GM18526 (cell line): ENCODE data around the gene ASIC2.

Source experiments
- POLR2A ChIP-seq: IDR thresholded peaks from 3 replicates; pipeline ENCODE4 v1.6.1; 2011; ENCODE audit not compliant: insufficient read length; ENCODE audit errors: extremely low read depth

Gene ASIC2

DNA sequence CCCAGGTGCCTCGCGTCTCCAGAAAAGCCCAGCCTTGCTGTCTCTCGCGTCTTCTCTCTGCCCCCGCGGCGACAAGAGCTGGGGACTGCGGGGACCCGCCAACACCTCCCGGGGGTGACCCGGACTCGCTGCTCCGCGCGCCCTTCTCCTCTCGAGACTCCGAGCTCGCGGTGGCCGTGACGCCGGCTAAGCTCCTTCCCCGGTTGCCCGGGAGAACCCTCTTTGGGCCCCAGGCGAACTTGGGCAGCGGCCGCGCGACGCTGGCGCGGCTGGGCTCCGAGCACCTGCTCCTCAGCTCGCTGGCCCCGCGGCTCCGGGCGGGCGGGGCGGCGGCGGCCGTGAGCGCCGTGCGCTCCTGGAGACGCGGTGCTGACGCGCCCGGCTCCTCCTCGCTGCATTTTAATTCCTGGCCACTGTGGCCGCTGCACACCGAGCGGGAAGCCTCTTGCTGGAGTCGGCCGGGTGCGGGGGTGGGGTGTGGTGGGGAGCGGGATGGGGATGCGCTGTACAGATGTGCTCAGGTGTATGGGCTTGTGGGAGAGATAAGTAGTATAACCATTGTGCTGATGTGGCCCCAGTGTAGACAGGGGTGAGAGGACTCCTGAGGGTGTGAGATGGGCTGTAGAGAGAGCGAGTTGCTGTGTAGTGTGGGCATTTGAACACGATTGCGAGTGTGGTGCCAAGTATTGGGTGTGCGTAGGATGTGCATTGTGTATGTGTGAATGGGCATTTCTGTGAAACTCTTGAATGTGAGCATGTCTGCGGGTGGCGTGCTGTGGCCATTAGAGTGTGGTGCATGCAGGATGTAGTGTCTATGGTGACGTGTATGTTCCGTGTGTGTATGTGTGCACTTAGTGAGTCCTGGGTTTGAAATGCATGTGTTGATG is at the start of gene ASIC2:
TSS of gene ASIC2 (minus strand) at position 315 of the 887 bp plus-strand sequence.
- TF ChIP-seq POLR2A, result no peak

DNA sequence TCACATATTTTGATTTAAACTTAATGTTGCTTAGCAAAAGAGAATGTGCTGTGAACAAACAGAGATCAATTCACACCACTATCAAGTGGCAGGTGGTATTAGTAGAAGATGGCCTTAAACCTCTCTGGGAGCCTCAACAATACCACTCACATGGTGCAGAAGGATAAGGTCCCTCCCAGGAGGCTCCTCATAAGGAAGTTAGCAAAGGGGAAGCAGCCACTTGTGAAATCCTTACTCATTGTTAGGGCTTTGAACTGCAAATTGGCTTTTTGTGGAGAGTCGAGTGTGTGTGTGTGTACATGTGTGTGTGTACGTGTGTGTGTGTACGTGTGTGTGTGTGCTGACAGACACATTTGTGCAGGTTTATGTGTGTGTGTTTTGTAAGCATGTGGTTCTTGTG is 48.9 kb upstream of the ASIC2 start:
- no peak for TF ChIP-seq POLR2A

DNA sequence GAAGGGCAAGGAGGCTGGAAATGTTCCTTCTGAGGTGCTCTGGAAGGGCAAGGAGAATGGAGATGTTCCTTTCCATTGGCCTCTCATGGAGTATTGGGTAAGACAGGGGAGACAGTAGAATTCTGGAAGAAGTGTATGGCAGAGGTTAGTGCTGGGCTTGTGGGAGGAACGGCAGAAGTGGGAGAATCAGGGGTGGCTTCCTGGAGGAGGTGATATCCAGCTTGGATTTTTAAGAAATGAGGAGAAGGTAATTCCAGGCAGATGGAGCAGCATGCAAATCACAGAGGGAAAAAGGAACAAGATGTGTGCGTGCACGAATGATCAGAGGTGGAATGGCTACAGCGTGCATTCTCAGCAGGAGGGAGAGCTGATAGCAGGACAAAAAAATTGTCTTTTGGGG is 45.1 kb upstream of the ASIC2 start:
- TF ChIP-seq POLR2A, result no peak

DNA sequence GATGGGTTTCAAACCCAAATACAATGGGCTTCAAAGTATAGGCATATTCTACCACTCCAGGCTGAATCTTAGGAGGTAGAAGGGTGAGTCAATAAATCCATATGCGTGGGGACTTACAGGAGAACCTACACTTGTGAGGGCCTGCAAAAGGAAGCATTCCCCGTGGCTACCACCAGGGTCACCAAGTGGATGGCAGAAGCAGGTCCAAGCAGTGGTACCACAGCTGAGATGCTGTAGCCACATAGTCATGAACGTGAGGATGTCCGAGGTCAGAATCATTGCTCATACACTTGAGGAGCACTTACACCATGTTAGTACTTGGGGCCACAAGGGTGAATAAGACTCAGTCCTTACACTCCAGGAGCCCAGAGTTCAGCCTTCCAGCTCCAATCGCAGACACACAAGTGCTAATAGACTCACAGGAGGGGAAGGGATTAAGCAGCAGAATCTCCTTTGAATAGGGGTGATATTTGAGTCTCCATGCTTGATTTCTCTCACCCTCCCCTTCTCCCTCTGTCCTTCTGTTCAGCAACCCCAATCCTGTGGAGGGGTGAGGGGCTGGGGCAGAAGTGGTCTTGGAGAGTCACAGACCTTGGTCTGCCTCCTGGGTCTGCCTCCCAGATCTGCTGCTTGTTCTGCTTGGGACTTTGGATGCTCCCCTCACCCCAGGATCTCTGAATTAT is 42.5 kb upstream of the ASIC2 start:
- no peak for TF ChIP-seq POLR2A

DNA sequence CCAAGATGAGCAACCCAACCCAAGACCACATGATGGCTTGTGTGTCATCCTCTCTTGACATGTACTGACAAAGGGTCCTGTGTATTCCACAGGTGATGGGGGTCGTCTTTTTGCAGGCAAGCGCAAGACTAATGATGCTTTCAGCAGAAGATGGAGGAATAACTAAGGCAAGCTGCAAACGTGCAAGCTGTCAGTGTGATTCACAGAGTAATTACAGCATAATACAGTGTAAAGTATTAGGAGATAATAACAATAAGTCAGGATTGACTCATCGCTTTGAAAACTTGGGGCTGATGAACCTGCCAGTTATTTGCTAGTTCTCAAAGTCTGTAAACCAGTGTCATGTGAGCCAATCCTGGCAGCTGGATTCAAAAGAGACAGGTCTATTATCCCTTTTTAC is 41.6 kb upstream of the ASIC2 start:
- no peak for TF ChIP-seq POLR2A

DNA sequence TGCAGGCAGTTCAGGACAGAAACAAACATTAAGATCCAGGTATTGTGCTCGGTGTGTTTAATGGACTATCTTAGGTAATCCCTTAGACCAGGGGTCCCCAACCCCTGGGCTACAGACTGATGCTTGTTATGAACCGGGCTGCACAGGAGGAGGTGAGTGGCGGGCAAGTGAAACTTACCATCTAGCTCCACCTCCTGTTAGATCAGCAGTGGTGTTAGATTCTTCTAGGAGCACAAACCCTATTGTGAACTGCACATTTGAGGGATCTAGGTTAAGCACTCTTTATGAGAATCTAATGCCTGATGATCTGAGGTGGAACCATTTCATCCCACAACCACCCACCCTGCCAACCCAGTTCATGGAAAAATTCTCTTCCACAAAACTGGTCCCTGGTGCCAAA is 37.8 kb upstream of the ASIC2 start:
- TF ChIP-seq POLR2A, result no peak

DNA sequence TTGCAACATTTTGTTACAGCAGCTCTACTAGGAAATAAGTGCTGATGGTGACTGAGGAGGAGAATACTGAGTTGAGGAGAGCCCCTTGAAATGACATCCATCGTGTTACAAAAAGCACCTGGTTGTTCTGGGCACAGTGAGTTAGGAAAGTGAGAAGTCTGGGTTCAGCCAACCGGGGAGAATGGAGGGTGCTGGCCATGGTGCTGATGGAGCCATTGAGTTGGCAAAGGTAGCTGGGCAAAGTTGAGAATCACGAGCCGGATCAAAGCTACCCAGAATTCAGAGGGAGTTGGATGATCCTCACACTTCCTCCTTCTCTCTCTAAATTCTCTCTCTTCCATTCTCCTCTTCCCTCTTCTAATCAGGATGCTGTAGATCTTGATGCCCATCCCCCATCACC is 35.0 kb upstream of the ASIC2 start:
- TF ChIP-seq POLR2A, result no peak

DNA sequence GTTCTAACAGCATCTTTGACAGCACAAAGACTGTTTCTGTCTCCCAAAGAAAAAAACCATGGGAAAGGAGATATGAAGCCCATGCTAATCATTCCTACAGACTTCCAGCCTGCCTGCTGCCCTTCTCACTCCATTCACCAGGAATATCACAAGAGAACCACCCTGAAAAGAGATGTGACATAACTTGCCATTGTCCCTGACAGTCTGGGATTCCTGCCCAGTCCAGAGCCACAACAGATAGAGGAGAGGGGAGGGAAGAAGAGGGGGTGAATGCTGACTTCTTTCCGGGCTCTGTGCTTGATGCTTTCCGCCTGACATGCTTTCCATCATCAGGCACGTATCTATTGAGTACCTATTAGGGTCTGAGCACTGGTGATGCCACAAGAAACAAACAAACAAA is 31.6 kb upstream of the ASIC2 start:
- TF ChIP-seq POLR2A, result no peak

DNA sequence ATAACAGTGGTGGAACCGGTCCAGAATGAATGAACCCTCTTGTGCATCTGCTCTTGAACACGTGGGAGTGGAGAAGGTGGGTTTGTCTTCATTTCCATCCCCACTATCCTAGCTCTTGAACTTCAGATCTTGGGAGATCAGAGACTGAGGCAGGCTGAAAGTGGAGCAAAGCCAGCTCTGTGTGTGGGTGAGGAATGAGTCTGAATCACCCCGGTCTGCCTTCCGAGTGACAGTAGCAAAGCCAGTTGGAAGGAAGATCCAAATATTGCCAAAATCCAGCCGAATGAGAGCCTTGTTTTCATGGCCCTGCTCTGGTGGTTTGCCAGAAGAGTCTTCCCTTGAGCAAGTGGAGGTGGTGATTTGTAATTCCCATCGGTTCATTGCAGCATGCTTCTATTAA is 29.0 kb upstream of the ASIC2 start:
- no peak for TF ChIP-seq POLR2A

DNA sequence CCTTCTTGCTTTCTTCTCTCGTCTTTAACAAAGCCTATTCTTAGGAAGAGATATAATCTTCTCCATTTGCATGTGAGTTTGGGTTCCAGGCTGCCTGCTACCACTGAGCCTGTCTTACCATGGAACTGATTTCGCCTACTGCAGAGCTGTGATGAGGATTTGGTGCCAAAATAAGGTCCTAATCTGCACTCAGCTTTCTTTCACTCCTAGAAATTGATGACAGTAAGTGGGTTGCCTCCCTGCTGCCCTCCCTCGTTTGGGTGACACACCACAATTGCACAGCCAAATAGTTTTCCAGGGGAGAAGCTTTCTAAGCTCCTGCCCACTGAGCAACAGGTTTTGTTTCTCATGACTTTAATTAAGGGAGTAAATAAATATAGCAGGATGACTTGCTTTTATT is 25.1 kb upstream of the ASIC2 start:
- TF ChIP-seq POLR2A, result no peak

DNA sequence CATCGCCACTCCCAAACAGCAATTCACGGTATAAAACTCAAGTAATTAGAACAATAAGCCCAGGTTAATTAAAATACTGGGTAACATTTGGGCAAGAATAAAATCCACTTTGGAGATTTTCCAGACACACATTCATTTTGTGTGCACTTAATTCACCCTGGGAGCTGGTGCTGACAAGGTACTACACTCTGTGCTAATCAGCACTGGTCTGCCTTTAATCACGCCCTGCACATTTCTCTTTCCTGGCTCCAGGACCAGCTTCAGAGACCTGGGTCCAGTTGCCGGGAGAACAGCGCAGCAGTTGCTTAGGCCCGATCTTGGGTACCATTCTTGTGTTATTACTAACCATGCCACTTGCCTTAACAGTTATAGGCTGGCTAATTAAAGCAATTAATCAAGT is 23.7 kb upstream of the ASIC2 start:
- no peak for TF ChIP-seq POLR2A

DNA sequence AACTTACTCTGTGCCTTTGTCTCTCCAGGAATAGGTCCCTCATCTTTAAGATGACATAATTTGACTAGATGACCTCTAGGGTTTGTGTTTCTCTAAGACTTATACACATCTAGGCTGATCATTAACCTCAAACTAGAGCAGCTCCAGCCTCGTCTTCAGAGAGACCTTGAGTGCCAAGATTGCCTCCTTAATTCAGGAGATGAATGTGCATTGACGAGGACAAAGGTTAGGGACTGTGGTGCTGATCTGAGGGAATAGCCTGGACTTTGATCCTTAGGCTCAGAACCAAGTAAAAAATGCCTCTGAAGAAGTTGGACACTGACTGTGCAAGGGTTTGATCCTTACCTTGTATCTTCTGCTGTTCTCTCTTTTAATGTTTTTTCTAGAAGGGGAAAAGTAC is 17.2 kb upstream of the ASIC2 start:
- no peak for TF ChIP-seq POLR2A

DNA sequence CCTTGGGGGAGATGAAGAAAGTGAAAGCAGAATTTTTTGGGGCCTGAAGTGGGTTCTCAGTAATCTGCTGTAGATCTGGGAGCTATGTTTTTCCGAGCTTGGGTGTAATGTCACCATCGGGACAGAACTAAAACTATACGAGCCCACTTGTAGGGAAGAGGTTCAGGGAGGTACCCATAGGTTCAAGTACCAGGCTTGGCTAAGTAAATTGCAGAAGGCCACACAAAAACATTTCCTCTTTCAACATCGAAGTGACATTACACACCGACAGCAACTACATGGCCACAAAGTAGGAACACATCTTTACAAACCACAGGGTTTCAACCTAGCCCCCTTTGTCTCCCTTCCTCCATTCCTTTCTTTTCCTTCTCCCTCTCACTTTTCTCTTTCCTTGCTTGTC is 10.2 kb upstream of the ASIC2 start:
- TF ChIP-seq POLR2A, result no peak

DNA sequence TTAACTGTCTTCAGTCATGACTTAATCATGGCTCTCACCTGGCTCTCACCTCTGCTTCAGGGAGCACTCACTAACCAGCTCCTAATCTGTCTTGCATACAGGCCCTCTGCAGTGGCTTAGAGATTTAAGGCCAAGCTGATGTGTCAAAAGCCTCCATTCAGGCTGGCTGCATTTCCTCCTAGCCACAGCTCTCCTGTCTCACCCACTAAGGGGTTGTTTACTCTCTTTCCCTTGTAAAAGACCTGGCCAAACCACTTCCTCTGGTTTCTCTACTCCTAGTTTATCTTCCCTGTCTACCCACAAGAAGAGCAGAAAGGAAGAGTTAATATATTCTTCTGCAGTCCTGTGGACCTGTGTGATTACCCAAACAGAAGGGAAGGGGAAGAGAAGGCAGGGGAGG is 9.3 kb upstream of the ASIC2 start:
- TF ChIP-seq POLR2A, result no peak

DNA sequence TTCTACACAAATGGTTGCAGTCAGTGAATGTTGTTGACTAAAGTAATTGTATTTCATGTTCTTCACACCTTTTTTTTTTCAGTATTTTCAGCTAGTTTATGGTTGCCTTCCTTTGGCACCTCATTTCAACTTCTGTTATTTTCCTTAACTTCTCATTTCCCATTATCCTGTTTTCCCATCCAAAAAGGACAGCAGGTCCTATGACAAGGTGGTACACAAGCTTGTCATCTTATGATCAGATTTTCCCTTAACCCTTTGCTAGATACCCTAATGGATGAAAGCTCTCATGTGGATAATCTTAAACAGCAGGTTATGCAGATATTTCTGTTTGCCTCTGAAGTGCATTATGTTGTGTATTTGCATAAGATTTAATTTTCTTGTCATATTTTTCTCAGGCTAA is 7.1 kb upstream of the ASIC2 start:
- no peak for TF ChIP-seq POLR2A

DNA sequence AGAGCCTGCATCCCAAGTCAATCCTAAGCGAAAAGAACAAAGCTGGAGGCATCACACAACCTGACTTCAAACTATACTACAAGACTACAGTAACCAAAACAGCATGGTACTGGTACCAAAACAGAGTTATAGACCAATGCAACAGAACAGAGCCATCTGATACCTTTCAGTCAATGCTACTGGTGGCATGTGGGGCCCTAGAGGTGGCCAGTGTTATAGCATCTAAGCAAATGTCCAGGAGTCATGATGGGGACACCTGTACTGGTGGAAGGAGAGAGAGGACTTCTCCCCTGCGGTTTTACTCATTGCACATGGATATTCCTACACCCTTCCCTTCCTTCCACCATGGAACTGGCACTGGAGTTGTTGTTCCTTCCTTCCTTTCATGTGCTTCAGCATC is 6.0 kb upstream of the ASIC2 start:
- no peak for TF ChIP-seq POLR2A

DNA sequence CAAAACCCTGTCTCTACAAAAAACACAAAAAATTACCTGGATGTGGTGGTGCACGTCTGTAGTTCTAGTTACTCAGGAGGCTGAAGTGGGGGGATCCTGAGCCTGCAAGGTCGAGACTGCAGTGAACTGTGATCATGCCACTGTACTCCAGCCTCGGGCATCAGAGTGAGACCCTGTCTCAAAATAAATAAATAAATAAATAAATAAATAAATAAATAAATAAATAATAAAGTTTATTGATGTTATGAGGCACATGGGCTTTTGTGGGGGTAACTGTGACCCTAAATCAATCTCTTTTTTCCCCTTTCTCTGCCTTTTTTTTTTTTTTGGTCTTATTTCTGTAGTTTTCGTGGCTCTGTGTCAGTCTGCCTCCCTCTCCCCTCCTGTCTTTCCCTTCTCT is 4.5 kb upstream of the ASIC2 start:
- TF ChIP-seq POLR2A, result no peak

DNA sequence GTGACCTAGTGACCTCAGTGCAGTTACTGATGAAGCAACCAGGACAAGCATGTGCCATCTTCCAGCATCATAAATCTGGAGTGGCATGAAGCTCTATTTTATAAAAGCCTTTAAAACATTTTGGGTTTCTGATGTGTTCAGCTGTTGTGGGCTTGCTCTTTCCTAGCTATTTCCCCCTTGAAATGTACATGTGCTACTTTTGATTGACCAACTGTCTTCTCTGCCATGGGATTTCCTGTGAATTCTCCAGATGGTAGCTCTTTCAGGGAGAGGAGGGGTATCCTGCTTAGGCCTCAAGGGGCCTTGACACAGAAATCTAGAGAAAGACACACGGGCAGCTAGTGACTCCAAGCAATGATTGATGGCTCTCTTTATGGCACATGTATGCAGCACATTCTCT is 1.9 kb upstream of the ASIC2 start:
- TF ChIP-seq POLR2A, result no peak
